HG02798 (cell line): ENCODE results near the gene SH3TC2.
"Not testable (repeated sequence)": the region's sequence is repeated elsewhere in the genome, so short reads cannot be mapped to it uniquely, and the experiment has no call there.

ENCODE experiments used
- ATAC-seq: cut with Tn5 transposase; IDR thresholded peaks from one replicate; pipeline ENCODE4 v1.9.1; 2021; ENCODE audit warnings: mild to moderate bottlenecking; ENCODE audit not compliant: unreplicated experiment, poor library complexity

The SH3TC2 gene

GRCh38 chr5:149063017-149063687 is at the start of gene SH3TC2:
SH3TC2 (minus strand) TSS chr5:149063062; CDS start chr5:149063022, 40 bp downstream.
- ATAC-seq: no peak

DNA sequence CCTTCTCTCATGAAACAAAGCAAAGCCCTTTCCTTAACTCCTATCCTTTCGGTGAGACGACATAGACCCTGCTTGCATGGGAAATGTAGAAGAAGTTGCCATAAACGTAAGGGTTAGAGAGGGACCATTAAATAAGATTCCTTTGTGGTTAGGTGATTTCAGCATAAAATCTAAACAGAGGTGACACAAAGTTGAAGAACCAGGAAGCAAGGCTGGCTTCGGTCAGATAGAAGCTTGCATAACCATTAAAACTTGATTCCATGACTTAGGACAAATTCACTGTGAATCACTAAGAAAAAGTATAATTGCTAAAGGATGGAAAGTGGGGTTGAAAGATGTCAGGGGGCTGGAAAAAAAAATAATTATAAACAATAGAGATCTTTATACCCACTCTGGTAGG is 47.5 kb upstream of the SH3TC2 start:
- no peak for ATAC-seq

DNA sequence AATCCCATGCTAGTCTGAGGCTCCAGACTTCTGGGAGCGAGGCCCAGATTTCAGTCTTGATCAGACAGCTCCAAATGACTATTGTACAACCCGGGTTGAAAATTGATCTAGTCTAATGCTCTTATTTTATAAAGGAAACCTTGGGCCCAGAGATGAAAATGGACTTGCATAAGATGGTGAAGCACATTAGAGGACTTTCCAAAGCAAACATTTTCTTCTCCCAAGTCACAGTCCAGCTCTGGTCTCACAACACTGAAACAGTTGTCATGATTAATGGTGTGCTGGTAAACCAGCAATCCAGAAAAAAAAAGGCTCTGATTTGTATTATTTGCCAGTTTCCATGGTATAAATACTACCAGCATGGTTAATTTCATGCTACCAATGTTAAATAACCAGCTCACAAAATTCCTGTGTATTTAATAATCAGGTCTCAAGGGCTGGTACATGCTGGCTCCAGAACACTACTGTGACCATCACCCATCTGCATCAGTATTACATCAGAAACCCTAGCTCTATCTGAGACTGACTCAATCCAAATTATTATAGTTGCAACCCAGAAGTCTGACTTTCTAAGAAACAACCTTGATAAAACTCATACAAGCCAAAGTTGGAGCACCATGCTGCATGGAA is 45.9 kb upstream of the SH3TC2 start:
- no peak for ATAC-seq

- ATAC-seq: no peak
Measured at GRCh38 chr5:149100331-149100730, 37.5 kb upstream of the SH3TC2 start.

GRCh38 chr5:149099920-149100319 is 37.1 kb upstream of the SH3TC2 start:
- no peak for ATAC-seq

DNA sequence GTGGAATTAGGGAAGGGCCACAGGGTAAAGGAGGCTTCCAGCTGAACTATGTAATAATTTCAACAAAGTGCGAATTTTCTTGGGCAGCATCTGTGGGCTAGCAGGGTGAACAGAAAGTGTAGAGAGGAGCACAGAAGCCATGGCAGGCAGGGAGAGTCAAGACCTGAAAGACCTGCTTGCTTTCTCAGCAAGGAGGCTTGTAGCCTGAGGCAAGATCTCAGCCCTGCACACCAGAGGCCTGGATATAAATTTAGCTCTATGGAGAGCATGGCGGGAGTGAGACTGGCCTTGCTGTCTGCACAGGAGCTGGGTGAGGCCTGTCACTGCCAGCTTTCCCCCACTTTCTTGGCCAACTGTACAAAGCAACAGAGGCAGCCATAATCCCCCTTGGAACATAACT is 32.1 kb upstream of the SH3TC2 start:
- no peak for ATAC-seq

DNA sequence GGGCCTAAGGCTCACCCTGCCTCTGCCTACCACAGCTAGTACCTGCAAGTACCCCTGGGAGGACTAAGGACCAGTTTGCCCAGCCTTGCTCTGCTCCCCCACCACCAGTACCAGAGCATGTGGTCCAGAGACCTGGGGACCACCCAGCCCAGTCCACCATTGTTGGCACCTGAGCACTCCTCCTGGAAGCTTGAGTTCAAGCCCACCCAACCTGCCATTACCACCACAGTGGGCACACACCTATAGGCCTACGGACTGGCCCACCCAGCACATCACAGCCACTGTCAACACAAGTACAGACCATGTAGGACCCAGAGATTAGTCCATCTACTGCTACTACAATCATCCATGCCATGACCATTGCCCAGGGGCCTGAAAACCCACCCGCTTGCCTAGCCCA is 30.8 kb upstream of the SH3TC2 start:
- no peak for ATAC-seq

GRCh38 chr5:149089796-149090195 is 26.9 kb upstream of the SH3TC2 start:
- no peak for ATAC-seq

DNA sequence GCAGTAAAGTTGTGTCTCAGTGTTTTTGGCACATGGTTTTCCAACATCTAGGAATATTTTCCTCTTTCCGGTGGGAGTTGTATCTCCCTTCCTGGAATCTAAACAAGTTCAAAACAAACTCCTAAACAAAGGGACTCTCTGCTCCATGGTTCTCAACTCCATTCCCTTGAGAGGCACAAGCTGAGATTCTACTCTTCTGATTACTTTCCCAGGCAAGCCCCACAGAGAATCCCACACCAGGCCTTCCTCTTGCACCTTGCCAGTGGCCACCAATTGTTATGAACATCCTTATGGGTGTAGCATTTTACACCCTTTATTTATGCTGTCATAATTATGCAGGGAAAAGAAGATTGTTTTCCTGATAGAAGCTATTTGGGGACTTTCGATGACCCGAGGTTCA is 25.8 kb upstream of the SH3TC2 start:
- no peak for ATAC-seq

DNA sequence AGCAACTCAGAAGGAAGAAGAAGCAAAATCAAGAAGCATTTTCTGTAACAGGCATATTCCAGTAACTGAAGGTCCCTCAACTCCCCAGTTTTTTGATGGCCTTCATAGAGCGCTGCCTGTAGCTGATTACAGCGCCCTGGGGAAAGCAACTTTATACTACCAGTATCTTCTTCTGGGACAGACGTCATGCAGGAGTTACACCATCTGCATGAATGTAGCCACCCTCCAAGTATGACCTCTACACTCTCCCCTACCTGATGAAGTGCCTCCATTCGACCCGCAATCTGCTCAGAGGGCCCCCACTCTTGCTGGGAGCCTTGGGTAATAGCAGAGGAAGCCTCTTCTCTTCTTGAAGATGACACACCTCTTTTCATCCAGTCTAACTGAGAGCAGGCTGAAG is 21.0 kb upstream of the SH3TC2 start:
- no peak for ATAC-seq

GRCh38 chr5:149082271-149082670 is 19.4 kb upstream of the SH3TC2 start:
- ATAC-seq: no peak

- ATAC-seq: no peak
Measured at GRCh38 chr5:149080294-149080693, 17.4 kb upstream of the SH3TC2 start.

DNA sequence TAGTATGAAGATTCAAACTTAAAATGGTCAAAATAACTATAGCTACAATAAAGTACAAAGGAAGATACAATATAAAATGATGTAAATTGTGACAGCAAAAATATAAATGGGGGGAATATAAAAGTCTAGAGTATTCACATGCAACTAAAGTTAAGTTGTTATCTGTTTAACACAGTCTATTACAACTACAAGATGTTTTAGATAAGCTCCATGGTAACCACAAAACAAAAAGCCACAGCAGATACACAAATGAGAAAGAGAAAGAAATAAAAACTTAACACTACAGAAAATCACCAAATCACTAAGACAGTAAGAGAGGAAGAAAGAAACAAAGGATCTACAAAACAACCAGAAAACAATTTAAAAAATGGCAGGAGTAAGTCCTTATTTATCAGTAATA is 17.0 kb upstream of the SH3TC2 start:
- no peak for ATAC-seq

DNA sequence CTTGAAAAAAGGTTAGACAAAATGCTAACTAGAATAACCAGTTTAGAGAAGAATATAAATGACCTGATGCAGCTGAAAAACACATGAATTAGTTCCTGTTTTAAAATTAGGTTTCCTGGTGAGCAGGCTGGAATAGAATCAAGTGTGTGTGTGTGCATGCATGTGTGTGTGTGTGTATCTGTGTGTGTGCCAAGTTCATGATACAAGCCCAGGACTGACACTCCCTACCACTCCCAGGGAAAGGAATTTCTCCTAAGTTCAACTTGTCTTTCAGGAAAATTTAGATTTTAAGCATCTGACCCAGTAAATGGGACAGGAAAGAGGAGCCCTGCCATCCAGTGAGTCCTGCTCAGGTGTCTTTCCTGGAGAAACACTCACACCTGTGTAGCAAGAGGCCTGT is 11.2 kb upstream of the SH3TC2 start:
- not testable (repeated sequence) for ATAC-seq

- ATAC-seq: no peak
Measured at GRCh38 chr5:149073213-149073612, 10.4 kb upstream of the SH3TC2 start.

DNA sequence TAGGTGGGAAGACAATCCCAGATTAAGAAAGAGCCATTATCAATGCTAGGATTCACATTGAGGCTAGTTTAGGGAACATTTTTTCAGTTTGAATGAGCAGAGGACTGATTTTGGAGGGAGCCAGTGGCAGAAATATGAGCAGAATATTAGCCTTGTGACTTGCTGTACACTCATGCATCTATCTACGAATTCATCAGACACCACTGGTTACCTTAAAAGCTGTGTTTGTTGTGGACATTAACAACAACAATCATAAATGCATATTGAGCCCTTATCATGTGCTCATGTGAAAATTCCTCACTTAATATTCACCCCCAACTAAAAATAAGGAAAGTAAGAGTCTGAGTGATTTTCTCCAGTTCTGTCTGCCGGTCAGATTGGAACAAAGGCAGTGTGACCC is 9.9 kb upstream of the SH3TC2 start:
- no peak for ATAC-seq

- ATAC-seq: no peak
Measured at GRCh38 chr5:149072376-149072775, 9.5 kb upstream of the SH3TC2 start.

DNA sequence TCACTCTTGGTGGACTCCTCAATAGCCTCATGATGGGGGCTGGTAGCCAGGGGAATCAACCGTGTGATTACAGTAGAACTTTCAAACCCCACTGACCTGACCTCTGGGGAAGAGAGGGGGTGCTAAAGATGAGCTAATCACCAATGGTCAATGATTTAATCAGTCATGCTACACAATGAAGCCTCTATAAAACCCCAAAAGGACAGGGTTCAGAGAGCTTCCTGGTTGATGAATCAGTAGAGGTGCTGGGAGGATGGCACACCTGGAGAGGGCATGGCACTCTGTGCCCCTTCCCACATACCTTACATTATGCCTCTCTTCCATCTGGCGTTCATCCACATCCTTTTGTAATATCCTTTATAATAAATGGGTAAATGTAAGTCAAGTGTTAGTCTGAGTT is 8.9 kb upstream of the SH3TC2 start:
- no peak for ATAC-seq

DNA sequence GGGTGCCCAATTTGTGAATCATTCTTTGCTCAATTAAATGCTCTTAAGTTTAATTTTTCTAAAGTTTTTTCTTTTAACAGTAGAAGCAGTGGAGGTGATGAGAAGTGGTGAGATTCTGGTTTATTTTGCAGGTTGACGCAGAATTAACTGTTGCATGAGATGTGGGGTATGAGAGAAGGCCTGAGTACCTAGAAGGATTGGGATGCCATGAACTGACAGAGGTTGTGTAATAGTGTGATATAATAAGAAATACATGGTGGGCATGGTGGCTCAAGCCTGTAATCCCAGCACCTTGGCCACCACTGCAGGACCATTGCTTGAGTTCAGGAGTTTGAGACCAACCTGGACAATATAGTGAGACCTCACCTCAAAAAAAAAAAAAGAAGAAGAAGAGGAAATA is 8.4 kb upstream of the SH3TC2 start:
- ATAC-seq: no peak

DNA sequence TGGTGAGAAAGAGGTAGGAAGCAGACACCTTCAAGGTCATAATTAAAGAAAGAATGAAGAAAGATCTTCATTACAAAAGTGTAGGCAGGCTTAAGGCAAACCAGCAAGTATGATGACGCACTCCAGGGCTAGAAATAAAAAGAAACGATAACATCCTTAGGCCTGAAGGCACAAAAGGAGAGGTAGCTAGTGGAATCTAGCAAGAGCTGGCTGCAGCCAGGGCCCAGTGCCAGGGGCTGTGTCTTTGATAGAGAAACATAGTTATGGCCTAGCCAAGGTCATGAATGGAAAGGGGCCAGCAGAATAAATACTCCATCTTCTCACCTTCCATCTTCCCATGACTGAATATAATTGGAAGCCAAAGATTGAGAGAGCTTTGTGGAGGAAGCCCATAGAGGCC is 6.8 kb upstream of the SH3TC2 start:
- no peak for ATAC-seq

GRCh38 chr5:149063896-149064478 is 1.1 kb upstream of the SH3TC2 start:
- no peak for ATAC-seq
